Thyroid gland (tissue), 4 donors: ENCODE results near the gene IRF7. TPM values are rescaled to one million over a fixed set of nuclear protein-coding genes. Genes with fewer than 3 reads are reported as not detected.

Source experiments
- DNase-seq, 2 donors: peaks; one replicate each; pipeline ENCODE4 v3.0.0-alpha.2; 2019
- H3K27ac ChIP-seq, 3 donors: fragments of 200-600 bp; sonication (generic); 1 replicate in 2 of 3; 2 replicates in 1 of 3; pipeline ENCODE4 v1.5.1; 2016 to 2019; ENCODE audit warnings: mild to moderate bottlenecking in 1 of 3, moderate library complexity in 1 of 3
- H3K27me3 ChIP-seq: fragments of 200-600 bp; sonication (generic); one replicate; pipeline ENCODE4 v1.5.1; 2019
- H3K36me3 ChIP-seq, 2 donors: fragments of 200-600 bp; sonication (generic); one replicate each; pipeline ENCODE4 v1.5.1; 2016 to 2019
- H3K4me1 ChIP-seq, 2 donors: fragments of 200-600 bp; sonication (generic); one replicate each; pipeline ENCODE4 v1.5.1; 2017 to 2019
- H3K4me3 ChIP-seq, 3 donors: fragments of 200-600 bp; sonication (generic); replicated peaks in 1 of 3; 1 replicate in 2 of 3; 2 replicates in 1 of 3; pipeline ENCODE4 v1.5.1; 2016; ENCODE audit warnings: mild to moderate bottlenecking in 1 of 3
- H3K9me3 ChIP-seq: fragments of 200-600 bp; sonication (generic); one replicate; pipeline ENCODE4 v1.5.1; 2017
- CTCF ChIP-seq, 6 experiments: fragments of 200-600 bp in 3 of 6; fragments of 450-650 bp in 3 of 6; sonication (generic) in 3 of 6; IDR thresholded peaks; one replicate each; pipeline ENCODE4 v1.5.1; 2016 to 2019; ENCODE audit warnings: antibody characterized with exemption in 6 of 6, mild to moderate bottlenecking in 2 of 6, inconsistent platforms in 1 of 6, moderate library complexity in 1 of 6
- POLR2A ChIP-seq, 2 donors: fragments of 450-650 bp; IDR thresholded peaks; one replicate each; pipeline ENCODE4 v1.6.1; 2017; ENCODE audit warnings: antibody characterized with exemption in 2 of 2, mild to moderate bottlenecking in 2 of 2, moderate library complexity in 1 of 2
- WGBS, 2 donors: methylation state at CpG; one replicate each; pipeline ENCODE4 v1.1.5; 2017; 5-methylcytosine and 5-hydroxymethylcytosine counted together
- intact Hi-C: fragments of 100-400 bp; cut with DNase I; formaldehyde crosslinking; loops from one replicate; pipeline ENCODE4 v1.15.1; 2023
- total RNA-seq, 4 donors: library from RNA; depleted of rRNA; stranded (reverse); fragments of >200 nt; gene quantifications; one replicate each; pipeline ENCODE4 v1.2.3, GENCODE V29; 2016

Gene IRF7
- total RNA-seq, 4 donors from 2014 or later = 15.4 to 42.4 (median 29.1) TPM

- DNase-seq = no peak
- no peak overlapping the region for H3K4me3 ChIP-seq
- WGBS, 2 donors = 53 to 67% methylated on average over 2 to 4 of the region's 28 CpGs
- no peaks in the 10 kb centered on the region for H3K4me1 ChIP-seq
- no peaks in the 10 kb centered on the region for H3K9me3 ChIP-seq
- intact Hi-C loops = no loop called here
- H3K27ac ChIP-seq = no peak overlapping the region
- no peak for TF ChIP-seq CTCF (IDR thresholded peaks at IDR 0.05)
- no peak for TF ChIP-seq POLR2A (IDR thresholded peaks at IDR 0.05)
- no peaks in the 10 kb centered on the region for H3K27me3 ChIP-seq
- H3K36me3 ChIP-seq = no peaks in the 10 kb centered on the region
Observed at GRCh38 chr11:627308-627576, 11.5 kb upstream of the IRF7 start.

- H3K4me1 ChIP-seq = no peaks in the 10 kb centered on the region
- no peak within 1 kb of the TSS for H3K27ac ChIP-seq
- 38 to 100% methylated on average over 2 to 6 of the region's 72 CpGs for WGBS, 2 donors
- no peaks in the 10 kb centered on the region for H3K36me3 ChIP-seq
- no peak within 1 kb of the TSS for H3K4me3 ChIP-seq
- intact Hi-C loops = no loop called here
- no peak for DNase-seq
- TF ChIP-seq CTCF (IDR thresholded peaks at IDR 0.05) = no peak
- TF ChIP-seq POLR2A (IDR thresholded peaks at IDR 0.05) = no peak
- no peaks in the 10 kb centered on the region for H3K9me3 ChIP-seq
- H3K27me3 ChIP-seq = no peaks in the 10 kb centered on the region
Observed at GRCh38 chr11:626475-627307, 10.9 kb upstream of the IRF7 start, which contains the start of gene SCT. TSS of gene SCT (minus strand) at chr11:627181. CDS start at chr11:627143, 38 bp downstream.

GRCh38 chr11:625636-626268 lies 10.0 kb upstream of the IRF7 start:
- intact Hi-C loops = no loop called here
- H3K27ac ChIP-seq = no peak overlapping the region
- no peak overlapping the region for H3K4me3 ChIP-seq
- WGBS, 2 donors = 84 to 88% methylated on average over 19 of the region's 22 CpGs
- H3K4me1 ChIP-seq = no peaks in the 10 kb centered on the region
- no peak for DNase-seq
- H3K9me3 ChIP-seq = no peaks in the 10 kb centered on the region
- TF ChIP-seq POLR2A (IDR thresholded peaks at IDR 0.05) (no peak), CTCF (IDR thresholded peaks at IDR 0.05) (no peak)
- no peaks in the 10 kb centered on the region for H3K36me3 ChIP-seq
- no peaks in the 10 kb centered on the region for H3K27me3 ChIP-seq

- WGBS, 2 donors = 81 to 85% methylated on average over 10 to 14 of the region's 33 CpGs
- H3K4me3 ChIP-seq = no peak within 1 kb of the TSS
- H3K4me1 ChIP-seq = no peaks in the 10 kb centered on the region
- H3K36me3 ChIP-seq = no peaks in the 10 kb centered on the region
- DNase-seq = no peak
- no peak within 1 kb of the TSS for H3K27ac ChIP-seq
- no peaks in the 10 kb centered on the region for H3K27me3 ChIP-seq
- intact Hi-C loops = no loop called here
- no peak for TF ChIP-seq POLR2A (IDR thresholded peaks at IDR 0.05)
- TF ChIP-seq CTCF (IDR thresholded peaks at IDR 0.05) = no peak
- H3K9me3 ChIP-seq = no peaks in the 10 kb centered on the region
Observed at GRCh38 chr11:624705-625635, 9.2 kb upstream of the IRF7 start, which contains the start of gene CDHR5. TSS of gene CDHR5 (minus strand) at chr11:624955. CDS start at chr11:624902, 53 bp downstream.
